Activated CD8-positive, alpha-beta memory T cell treated with anti-CD3 and anti-CD28 coated beads for 48 hours (primary cell): ENCODE measurements around the gene UMOD.

ENCODE experiments used
- DNase-seq, 3 experiments: peaks; one replicate each; pipeline ENCODE4 v3.0.0-alpha.2; 2020; ENCODE audit warnings: low read depth in 2 of 3, low spot score in 2 of 3

Gene UMOD

GRCh38 chr16:20302389-20302788 lies 50.1 kb downstream of the UMOD start:
- DNase-seq, result no peak

DNA sequence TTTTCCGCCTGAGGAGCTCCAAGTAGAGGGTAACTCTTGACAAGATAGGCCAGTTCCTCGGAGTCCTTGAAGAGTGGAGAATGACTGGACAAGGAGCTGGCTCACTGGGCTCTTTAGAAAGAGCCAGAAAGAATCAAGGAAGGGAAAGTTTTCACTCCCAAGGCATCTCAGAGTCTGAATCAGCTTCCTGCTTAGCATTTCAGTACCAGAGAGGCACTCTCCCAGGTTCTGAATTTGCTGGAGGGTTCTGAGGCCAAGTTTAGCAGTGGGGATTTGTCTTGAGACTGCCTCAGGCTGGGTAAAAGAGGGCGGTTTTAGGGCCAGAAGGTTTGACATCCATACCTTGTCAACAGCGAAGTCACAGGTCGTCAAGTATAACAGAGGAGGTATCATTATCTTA lies 50.7 kb downstream of the UMOD start:
- DNase-seq, result no peak

DNA sequence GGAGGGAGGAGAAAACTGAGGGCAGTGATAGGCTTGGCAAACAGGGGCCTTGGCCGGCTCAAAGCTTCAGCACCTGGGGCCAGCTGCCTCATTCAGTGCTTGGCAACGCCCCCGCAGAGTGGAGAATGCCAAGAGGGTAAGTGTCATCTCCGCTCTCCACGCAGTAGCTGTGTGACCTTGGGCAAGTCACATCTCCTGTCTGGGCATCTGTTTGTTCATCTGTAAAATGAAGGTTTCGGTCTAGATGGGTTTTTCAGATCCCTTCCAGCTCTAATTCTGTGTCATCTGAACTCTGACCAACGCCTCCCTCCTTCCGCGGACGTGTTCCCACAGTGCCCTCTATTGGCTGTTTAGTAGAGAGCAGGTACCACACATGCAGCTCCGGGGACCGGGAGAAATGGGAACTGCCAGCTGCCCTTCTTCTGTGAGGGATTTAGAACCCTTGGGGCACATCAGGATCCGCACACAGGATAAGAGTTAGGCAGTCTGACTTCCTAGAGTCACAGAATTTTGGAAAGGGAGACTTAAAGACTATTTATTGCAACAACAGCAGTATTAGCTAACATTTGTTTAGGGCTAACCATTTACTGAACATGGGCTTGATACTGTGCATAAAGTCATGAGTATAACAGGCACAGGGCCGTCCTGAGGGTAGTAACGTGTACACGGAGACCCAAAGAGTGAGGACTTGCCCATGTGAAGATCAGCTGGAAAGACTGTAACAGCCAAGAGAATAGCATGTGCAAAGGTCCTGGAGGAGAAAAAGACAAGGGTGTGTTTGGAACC lies 52.0 kb downstream of the UMOD start:
- DNase-seq, result peak in 2 of 3 experiments; percentile 1 to 3

- no peak for DNase-seq
Measured at GRCh38 chr16:20298452-20298851, 54.1 kb downstream of the UMOD start.

DNA sequence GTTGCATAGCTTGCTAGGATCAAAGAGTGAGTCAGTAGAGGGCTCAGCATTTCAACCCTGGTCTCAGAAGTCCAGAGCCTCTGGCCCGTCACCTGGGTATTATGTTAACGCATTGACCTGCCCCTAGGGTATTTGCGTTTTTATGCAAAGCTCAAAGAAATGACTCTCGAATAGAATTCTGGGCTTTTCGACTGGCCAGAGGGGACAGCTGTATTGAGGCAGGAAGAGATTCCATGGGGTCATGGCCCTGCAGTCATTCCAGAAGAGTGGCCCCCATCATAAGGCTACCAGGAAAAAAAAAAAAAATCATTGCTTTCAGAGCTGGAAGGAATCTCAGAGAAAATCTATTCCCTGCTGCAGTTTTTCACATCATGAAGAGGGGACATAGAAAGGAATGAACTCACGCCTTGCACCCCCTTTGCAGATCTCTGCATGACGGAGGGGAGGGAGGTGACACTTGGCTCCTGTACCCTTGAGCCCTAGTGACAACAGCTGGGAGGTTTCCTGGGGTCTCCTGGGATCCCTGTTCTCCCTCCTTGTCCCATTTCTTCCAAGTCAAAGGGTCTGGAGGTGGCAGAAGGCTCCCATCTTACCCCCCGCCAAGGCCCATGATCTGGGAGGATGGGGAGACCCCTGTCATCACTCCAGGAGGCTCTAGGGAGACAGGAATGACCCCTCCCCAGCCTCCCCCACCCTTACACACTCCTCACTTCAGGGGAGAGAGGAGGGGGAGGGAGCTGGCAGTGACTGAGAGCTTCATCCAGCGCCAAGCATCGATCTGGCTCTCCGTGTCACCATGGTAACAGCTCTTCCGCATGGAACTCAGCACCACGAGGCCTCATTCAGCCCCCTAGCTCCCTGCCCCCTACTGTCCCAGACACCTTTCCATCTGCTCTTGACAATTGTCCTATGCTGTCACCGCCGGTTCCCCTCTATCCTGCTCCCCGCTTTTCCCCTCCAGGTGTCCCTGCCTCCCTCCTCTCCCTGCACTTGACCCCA lies 61.0 kb downstream of the UMOD start:
- no peak for DNase-seq

GRCh38 chr16:20289571-20289970 lies 62.9 kb downstream of the UMOD start:
- no peak for DNase-seq

GRCh38 chr16:20285993-20286499 lies 66.5 kb downstream of the UMOD start:
- DNase-seq, result no peak
